Glomerular endothelial cell (primary cell): ENCODE data around the gene PDE6A. TPM values are rescaled to one million over a fixed set of nuclear protein-coding genes. Genes with fewer than 3 reads are reported as not detected.

Experiments
- DNase-seq: peaks from one replicate; pipeline ENCODE4 v3.0.0-alpha.2; 2011; ENCODE audit warnings: low read depth, low spot score; ENCODE audit errors: extremely low read depth
- total RNA-seq: library from RNA; depleted of rRNA; stranded (reverse); fragments of >200 nt; gene quantifications from 2 replicates; pipeline ENCODE4 v1.2.3, GENCODE V29; 2015

The PDE6A gene
- total RNA-seq, 1 donor from 2014 or later = not detected

DNA sequence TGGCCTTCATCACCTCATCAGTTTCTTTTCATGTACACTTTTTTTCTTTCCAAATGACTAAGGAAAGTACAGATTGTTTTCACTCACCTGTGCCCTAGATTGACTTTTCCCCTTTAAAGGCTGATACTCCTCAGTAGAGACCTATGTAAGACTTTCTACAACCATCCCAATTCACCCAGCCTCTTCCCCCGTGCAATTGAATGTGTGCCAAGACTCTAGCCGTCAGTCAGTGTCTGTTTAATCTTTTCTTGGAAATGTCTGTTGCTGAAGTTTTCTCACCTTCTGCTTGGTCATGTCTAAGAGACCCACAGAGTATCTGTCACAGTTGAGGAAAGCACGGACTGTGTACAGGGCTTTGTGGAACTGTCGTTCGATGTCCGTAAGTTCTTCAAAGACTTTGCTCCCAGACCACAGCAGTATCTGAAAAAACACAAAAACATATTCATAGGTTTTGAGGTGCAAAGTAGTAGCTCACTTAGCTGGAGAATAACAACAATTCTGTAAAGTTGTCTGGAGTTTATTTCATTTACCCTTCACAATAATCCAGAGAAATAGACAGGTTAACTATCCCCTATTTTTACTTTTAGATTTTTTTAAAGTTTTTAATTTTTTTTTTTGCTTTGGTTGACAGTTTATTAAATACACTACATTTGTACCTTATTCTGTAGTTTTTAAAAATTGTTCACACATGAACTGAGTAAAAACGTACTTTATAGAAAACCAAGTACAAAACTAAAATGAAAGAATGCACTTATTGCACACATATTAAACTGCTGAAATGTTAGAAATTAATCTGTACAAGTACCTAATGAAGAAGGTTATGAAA is 13.6 kb downstream of the PDE6A start:
- DNase-seq = no peak

DNA sequence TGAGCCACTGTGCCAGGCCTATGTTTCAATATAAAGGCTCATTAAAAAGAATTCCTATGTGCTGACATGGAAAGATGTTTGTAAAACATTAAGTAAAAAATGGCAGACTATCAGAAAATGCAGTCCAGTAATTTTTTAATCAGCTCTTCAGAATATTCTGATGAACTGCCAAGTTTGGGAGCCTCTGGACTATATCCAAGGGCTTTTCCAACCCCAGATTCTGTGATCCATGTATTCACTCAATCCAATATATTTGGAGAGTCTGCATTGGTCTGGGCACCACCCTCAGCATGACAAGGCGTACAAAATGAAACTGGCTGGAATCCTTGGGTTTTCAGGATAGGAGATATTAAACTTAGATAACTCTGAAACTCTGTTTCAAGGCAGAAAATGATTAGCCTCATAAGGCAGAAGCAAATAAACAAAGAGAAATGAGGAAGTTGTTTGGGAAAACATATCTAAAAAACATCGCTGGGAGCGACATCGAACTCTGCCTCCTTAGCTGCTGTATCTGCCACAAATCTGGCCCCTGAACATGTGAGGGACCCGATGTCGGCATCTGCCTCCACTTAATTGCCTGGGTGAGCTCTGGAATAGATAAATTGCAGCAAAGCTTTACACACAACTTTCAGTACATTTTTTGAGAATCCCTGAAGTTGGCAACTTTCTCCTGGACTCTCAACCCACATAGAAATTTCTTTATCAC is 14.4 kb downstream of the PDE6A start:
- DNase-seq = no peak

DNA sequence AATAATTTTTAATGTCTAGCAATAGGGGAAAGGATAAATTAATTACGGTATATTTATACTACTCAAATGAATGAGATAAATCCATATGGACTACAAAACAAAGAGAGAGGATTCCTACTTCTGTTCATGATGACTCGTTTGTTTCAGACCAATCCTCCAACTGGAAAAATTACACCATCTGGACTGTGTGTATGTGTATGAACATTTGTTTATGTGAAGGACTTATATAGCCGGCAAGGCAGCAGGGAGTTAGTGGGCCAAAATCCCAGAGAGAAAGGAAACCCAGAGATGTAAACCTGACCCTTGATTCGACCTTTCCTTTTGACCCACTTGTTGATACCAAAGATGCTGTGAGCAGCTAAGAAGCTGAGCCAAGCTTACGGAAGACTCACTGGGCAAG is 20.1 kb downstream of the PDE6A start:
- no peak for DNase-seq

DNA sequence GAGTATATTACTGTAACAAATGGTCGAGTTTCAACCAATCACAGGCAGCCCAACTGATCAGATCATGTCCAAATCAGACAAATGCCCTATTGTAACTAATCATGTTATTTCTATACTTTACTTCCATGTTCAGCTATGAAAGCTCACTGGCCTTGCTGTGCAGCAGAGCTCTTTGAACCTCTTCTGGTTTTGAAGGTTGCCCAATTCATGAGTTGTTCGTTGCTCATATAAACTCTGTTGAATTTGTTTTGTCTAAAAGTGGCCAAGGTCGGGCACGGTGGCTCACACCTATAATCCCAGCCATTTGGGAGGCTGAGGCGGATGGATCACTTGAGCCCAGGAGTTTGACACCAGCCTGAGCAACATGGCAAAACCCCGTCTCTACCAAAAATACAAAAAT is 21.6 kb downstream of the PDE6A start:
- DNase-seq = no peak

DNA sequence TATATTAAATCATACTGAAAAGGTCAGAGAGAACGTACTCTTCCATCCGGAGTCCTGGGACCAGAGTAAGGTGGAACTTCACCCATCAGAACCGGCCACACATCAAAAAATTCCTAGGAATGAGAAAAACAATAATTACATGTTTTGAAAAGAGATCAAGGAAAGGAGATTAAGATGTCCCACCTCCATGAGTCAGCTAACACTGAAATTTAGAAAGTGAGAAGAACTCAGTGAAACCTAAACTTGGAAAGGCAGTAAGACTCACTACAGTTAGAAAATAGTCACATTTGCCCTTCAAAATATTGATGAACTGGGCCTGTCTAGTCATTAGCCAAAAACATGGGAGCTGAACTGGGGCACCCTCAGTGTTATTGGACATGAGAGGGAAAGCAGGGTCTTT is 23.0 kb downstream of the PDE6A start:
- DNase-seq = no peak

DNA sequence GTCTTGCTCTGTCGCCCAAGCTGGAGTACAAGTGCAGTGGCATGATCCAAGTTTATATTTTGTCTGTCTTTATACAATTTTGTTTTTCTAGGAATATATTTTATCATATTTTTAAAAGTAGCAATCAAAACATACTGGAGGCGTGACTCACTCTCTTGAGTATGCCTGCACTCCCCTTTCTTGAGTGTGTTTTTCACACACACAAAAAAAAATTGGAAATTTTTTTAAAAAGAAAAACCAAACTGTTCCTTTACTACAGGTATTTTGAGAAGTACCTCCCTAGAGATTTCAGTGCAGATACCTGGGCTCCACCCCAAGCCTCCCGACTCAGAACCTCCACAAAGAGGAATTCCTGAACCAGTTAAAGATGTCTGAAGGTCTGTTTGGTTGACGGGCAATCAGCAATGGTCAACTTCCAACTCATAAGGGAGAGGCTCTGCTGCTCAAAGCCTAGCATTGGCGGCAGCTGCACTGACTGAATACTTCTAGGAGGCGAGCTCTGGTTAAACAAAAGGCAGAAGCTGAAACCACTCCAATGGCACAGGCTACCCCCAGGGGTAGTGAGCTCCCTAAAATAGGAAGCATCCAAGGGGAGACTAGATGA is 27.4 kb downstream of the PDE6A start:
- no peak for DNase-seq

DNA sequence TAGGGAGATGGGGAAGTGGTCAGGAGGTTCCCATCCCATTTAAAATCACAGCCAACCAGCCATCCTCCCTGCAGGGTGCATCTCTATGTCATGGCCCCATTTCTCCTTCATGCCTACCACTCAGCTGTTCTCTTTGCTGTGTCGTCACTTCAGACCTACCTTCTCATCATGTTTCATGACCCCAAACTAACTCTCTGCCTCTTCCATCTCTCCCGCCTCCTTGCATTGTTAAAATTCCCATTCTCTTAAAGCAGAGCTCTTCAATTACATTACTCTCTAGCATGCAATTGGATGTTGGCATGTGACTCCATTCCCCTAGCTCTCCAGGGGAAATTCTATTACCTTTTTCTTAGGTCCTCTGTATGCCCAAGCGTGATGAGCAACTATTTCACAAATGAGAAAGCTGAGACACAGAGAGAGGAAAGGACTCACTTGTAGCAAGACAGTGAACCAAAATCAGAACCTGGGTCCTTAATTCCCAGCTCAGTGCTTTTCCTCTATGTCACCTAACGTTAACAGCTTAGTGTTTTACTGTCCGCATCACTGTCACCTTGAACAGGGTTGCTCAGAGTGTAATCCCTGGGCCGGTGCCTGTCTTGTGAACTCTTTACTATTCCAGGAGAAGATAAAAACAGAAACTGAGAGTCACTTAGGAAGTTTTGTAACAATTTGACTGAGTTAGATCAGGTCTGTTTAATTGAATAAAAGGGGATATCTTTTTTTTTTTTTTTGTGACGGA is 28.1 kb downstream of the PDE6A start:
- no peak for DNase-seq

DNA sequence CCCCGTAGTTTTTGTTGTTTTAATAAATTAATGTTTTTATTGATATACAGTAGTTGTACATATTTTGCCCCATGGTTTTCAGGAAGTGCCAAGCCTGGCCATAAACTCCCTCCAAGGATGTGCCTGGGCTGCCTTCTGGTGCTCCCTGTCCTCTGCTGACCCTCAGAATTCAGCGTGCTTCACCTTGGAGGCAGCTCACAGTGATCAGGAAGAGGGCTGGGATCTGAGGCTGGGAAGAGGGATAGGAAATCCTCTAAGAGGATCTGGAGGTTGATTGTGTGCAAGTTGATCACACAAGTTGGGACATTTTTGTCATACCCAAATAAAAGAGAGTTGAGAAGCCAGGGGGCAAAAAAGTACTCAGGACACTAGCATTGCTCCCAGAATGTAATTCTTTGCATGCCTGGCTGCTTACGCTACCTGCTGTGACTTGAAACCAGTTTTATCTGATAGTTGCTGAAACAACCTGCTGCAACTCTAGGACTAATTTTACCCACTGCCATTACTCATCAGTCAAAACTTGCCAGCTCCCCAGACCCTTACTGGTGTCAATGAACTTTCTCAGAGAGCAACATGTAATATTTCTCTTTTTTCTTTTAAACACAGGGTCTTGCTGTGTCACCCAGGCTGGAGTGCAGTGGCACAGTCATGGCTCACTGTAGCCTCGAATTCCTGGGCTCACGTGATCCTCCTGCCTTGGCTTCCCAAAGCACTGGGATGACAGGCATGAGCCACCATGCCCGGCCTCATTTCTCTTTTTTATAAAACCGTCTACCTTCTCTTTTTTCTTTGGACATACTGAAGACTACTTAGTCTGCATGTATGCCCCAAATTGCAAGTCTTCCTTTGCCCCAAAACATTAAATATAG is 29.0 kb downstream of the PDE6A start:
- no peak for DNase-seq

DNA sequence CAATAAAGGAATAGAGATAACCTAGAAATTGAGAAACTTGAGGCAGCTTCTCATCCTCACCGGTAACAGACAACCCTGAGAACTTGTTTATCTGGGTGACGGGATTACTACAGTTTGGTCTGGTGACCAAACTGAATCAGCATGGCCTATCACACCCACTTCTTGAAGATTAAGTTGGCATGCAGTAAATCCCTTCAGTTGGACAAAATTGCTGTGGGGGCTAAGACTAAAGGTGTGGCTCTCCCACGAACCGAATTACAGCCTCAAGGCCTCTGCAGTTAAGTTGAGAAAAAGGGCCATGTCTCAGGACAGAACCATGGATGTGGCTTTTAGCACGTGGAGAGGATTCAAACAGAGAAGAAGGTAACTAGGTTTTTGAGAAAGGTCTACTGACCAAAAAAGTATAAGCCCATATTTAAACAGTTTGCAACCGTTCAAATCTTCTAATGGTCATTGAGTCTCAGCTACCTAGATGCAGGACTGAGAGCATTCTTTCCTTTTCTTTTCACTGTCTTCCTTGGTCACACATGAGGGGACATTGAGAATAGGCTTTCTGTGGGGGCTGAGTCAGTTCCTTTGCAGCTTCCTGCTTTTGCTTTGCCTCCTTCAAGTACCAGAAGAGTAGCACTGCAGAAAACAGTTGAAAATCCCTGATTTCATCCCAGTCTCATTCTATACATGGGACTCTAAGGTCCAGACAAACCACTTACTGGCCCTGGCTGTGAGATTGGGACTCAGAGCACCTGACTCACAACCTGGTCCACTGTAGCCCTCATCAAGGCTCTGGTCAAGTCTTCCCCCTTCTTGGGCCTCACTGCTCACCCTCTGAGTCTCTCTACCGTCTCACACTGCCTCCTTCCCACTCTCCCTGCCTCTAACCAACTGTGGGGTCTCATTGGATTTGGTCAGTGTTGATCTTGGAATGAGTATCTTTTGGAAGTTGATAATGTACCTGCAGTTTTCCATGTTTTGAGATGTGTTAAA is 30.9 kb downstream of the PDE6A start:
- no peak for DNase-seq

DNA sequence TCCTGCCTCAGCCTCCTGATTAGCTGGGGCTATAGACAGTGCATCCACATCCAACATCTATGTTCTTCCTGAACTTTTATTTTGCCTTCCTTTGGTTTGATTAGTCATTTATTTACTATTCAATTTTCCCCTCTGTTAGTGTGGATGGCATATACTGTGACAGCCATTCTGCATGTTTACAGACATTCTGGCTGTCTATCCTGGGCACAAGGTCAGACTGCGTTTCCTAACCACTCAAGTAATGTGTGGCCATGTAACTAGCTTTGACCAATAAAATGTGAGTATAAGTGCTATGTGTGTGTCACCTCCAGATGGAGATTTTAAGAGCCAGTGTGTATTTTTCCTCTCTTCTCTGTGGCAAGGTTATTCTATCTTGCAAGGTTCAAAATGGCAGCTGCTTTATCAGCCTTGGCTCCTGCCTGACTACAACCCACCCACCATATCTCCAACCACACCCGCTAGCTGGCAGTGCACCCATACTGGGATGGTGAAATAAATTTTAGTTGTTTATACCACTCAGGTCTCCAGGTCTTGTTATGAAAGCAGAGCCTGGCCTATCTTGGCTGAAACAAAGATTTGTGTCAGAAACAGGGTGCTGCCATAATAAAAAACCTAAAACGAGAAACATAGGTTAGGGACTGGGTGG is 32.2 kb downstream of the PDE6A start:
- no peak for DNase-seq

DNA sequence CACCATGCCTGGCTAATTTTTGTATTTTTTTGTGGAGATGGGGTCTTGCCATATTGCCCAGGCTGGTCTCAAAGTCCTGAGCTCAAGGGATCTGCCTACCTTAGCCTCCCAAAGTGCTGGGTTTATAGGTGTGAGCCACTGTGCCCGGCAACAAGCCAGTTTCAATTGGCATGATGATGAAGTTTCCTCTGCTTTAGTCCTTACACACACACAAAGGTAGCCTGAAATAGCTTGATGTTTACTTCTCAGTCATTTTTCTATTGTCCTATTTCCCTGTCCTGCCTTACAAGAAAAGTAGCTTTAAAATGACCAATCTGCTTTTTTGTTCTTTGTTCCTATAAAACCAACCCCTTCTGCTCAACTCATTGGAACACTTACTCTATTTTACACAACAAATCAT is 33.6 kb downstream of the PDE6A start:
- DNase-seq = no peak

DNA sequence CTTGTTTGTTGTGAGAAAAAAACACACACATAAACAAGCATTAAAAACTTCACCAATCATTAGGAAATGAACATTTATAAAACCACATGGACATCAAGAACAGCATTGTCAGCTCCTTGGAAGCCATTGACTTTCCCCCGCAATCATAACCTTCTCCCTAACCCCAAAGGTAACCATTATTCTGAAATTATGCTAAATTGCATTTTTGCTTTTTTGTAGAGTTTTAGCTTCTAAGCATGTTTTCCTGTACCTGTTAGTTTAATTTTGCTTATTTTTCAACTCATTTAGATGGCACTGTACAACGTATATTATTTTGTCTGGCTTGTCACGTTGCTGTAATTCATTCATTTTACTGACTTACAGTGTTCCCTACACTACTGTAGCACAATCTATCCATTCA is 36.8 kb downstream of the PDE6A start:
- DNase-seq = no peak

DNA sequence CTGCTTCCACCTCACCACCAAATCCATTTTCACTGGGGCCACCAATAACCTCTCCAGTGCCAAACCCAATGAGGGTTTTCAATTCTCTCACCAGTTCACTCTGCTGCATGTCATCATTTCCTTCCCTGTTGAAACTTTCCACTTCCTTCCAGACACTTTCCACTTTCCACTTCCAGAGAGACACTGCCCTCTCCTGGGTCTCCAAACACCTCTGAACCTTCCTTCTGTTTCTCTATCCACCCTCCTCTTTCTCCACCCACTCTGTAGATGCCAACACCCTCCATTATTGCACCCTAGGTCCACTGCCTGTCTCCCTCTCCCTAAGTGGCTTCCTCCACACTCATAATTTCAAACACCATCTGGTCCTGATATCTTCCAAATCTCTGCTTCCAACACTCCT is 39.6 kb downstream of the PDE6A start:
- DNase-seq = no peak

DNA sequence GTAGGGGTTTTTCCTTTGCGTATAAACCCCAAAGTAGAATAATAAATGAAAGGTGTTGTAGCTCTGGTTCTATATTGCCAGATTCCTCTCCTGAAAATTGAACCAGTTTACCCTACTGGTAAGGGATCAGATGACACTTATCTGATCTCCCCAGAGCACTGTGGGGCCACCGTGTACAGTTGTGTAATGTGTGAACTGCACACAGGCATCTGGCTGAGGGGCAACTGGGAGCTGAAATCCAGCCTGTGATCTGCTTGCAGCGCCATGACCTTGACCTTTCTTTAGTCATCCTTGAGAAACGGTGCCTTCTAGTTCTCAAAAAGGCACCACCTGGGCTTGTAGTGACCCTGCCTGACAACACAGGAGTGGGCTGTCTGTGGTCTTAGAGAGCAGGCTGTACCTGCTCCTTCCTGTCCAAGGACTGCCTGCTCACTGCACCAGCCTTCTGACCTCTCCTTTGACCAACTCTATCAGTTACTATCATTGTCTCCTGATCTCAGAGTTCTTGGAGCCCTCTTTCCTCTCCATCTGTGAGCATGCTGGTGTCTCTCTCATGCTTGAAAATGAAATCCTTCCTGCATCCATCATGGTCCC is 40.2 kb downstream of the PDE6A start:
- no peak for DNase-seq

DNA sequence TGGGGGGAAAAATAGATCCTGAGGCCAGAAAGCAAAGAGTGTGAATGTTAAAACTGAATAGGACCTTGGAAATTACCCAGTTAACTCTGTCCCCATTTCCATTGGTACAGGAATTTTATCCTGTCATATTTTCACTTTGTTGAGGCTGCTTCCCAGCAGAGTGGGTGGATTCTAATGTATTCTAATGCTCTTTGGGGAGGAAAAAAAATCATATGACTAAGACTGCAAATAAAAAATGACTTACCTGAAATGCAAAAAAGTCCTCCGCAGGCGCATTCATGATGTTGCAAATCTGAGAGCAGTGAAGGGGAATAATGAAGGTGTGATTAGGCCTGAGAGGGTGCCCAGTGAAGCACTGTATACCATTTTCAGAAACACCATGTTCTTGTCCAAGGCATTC is 41.2 kb downstream of the PDE6A start:
- no peak for DNase-seq

DNA sequence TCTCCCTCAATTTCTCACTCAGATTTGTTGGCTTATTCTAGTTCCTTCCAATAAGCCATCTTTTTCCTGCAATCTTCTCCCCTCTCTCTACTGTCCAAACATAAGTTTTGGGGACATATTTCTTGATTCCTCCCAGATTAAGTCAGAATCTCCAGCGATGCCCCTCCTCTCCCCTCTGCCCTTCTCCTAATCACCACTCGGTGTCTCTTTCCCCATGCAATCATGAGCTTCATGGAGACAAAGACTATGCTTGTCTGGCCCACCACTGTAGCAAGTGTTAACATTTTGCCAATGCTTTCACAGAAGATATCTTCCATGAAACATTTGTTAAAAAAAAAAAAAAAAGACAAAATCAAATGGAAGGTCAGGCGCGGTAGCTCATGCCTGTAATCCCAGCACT is 42.4 kb downstream of the PDE6A start:
- no peak for DNase-seq

DNA sequence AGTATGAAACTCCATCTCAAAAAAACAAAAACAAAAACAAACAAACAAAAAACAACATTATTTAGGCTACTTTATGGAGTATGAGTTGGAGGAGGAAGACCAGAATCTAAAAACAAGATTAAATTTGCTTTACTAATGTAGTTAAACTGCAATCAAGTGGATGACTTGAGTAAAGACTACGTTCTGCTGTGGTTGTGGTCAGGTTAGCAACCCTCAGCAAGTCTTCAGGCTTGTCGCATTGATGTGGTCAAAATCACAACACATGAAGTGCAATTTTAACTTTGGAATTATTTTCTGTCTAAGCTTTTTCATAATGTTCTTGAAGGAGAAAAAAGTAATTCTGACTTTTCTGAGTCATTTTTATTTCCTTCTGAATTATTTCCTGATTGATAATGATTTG is 43.1 kb downstream of the PDE6A start:
- no peak for DNase-seq

DNA sequence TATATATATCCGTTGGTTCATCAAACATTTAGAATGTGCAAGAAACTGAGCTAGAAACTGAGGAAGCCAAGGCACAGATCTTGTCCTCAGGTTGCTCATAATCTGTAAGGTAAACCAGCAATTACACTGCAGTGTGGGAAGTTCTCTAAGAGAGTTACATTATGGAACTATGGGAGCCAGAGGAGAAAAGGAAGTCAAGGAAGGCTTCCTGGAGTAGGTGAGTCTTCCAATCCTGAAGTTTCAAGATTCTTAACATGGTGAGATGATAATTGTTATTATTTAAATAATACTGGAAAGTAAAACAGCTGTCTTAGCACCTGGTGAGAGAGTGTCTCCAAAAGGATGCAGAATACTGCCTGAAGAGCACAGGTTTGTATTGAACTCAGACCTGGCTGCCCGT is 44.2 kb downstream of the PDE6A start:
- DNase-seq = no peak
